NCI-H526 treated with DMSO at 0.1 percent for 48 hours (cell line): ENCODE results near the gene TROAP.

Source experiments
- DNase-seq: peaks from one replicate; lab custom pipeline; 2025; lab: John Stamatoyannopoulos, UW

Gene TROAP

DNA sequence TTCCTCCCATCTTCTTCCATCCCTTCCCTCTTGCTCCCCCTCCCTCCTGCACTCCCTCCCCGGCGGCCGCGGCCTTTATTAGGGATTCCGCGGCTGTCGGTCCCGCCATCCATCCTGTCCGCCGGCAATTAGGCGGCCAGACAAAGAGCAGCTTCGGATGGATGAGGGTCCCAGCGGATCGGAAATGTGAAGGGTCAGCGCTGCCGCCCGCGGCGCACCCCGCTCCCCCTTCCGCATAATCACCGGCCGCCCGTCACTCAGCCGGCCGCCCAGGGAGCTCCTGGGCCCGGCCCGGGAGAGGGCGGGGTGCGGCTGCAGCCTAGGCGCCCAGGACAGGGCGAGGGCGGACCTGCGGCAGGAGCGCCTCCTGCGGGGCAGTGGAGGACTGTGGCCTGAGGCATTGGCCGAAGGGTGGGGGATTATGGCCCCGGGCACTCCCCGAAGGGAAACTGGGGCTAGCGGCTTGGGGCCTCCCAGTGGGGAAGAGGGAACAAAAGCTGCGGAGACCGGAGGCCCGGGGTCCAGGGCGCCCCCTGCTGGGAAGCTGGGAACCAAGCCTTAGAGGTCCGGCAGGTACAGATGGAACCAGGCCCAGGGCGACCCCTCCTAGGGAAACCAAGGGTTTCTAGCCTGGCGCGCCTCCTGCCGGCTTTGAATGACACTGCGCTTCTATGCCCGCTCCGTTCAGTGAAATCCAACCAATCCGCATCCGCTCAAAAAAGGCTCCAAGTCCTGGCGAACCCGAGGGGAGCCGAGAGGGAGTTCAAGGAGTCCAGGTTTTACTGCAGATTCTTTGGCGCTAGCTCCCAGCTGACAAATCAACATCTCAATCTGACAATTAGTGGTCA is 19.2 kb downstream of the TROAP start:
- DNase-seq: peak; percentile 87

DNA sequence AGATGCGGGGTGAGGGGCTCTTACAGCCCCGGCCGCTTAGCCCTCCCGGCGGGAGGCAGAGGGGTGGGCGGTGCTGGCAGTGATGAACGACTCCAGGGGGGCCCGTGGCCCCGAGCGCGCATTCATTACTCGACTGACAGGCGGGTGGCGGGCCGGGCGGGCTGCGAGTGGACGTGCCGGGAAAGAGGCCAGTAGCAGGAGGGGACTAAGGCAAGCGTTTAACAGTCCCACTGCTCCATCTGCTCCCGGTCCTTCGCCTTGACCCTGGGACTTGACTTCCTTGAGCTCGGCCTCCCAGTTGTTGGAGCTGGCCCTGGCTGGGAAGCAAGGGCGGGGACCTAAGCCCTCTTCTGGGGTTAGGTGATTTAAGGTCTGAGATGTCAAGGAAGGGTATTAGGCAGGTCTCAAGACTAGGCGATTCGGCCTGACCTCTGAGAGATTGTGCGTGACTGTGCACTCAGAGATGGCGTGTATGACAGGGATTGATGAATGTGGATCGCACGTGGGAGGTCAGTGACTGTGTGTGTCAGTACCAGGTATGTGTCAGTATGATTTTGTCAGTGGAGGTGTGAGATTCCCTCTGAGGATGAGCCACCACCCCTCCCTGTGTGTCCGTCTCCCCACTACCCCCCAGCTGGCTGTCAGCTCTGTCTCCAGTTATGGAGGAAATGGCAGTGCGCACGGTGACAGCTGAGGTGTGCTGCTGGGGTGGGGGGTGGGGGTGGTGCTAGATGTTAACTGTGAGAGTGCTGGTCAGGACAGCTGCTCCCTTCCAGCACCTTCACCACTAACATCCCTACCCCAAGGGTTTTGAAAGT is 20.1 kb downstream of the TROAP start:
- no peak for DNase-seq

DNA sequence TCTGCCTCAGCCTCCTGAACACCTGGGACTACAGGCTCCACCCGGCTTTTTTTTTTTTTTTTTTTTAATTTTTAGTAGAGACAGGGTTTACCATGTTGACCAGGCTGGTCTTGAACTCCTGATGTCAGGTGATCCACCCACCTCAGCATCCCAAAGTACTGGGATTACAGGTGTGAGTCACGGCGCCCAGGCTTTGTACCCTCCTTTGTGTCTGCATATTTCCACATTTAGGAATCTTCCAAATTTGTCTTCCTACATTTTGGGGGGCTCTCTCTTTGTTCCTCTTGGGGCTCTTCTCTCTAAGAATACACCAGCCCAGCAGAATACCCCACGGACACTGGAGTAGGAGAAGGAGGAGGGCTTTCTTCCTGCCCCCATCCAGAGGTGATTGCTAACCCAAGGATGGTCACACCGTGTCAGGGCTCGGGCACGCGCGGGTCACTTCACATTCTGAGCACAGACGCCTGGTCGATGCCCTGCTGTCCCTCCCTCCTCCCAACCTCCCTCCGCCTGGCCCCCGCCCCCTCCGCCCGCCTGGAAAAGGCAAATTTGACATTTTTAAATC is 21.5 kb downstream of the TROAP start:
- DNase-seq: no peak

DNA sequence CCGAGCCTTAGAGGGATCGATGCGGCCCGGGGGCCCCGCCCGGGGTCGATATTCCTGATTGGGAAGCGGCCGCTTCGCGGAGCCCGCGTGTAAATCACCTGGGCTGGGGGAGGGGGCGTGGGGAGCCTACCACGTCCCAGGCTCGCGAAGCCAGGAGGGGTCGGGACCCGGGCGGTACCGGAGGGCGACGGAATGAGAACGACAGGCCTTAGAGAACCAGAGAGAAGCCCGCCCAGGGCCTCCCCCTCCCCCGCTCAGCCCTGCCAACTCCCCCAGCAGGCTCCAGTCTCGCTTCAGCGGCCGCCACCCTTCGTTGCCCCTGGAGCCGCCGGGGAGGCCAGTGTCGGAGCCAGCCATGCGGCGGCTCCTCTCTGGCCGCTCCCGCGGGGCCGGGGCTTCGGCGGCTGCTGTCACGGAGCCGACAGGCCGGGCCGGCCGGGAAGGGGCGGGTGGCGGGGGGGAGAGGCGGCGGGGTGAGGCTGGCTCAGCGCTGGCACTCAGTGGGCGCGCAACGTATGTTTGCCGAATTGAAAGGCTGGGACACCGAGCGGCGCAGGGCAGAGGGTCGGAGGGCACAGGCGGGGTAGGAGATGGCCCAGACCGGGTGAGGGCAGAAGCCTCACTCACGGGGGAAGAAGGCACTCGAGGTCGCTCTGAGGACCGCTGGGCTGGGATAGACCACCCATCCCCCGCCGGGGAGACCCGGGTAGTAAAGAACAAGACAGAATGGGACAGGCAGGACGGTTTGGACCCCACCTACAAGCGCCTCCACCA is 22.2 kb downstream of the TROAP start:
- peak; percentile 68 for DNase-seq

DNA sequence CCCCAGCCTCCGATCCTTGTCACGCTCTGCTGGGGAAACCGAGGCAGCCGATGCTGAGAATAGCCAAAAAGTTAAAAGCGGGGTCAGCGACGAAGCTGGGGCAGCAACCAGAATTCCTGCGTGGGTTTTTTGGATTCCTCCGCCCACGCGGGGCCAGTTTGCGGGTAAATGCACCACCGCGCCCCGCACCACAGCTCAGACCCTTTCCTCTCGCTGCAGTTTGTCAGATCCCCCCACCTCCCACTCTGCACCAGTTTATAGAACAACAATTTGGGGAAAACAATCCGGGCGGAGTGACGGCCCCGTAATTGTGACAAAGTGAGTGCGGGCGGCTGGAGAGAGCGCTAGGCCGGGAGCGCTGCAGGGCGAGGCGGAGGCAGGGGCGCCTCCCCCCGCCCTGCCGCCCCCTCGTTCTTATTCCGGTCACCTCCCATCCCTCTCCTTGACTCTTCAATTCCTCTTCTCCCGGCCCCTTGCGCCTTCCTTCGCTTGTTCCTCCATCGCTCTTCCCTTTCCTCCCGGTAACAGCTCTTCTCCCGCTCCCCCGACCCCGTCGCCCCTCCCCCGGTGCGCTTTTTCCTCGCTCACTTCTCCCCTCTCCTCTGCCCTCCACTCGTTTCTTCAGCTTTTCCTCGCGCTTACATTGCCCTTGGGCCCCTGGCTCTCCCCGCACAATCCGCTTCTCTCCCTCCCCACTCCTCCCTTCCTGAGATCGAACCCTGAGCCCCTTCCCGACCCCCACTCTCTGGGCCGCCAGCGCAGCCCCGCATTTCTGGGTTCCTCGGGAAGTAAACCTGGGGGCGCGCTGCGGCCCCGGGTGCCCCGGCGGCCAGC is 23.0 kb downstream of the TROAP start:
- DNase-seq: no peak

DNA sequence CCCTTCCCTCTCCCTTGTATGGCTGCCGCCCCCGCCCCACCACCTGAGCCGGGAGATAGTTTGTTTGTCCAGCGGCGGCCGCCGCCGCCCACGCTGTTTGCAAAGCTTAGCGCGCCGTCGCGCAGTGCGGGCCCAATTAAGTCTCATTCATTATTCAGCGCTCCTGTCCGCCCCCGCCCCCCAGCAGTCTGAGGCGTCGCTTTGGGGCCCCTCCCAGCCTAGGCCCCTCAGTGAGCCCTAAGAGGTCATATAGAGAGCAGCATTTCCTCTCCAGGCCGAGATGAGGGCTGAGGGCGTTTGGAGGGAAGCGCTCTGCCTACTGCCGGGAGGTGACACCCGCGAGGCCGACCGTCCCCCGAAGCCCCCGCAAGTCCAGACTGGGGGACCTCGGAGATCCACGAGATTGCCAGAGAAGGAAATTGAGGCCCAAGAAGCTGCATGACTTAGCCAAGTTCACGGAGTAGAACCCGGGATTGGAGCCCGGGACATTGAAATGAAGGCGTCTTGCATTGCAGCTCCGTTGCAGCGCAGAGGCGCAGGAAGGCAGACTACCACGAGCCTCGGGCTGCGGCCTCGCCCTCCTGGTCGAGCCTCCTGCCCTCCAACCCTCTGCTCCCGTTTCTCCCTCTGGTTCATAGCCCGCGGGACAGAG is 23.7 kb downstream of the TROAP start, which contains the start of gene DNAJC22:
Gene DNAJC22 (plus strand): TSS at position 230 of the 652 bp plus-strand sequence. CDS start 1,985 bp downstream, outside the sequence.
- DNase-seq: peak; percentile 44

DNA sequence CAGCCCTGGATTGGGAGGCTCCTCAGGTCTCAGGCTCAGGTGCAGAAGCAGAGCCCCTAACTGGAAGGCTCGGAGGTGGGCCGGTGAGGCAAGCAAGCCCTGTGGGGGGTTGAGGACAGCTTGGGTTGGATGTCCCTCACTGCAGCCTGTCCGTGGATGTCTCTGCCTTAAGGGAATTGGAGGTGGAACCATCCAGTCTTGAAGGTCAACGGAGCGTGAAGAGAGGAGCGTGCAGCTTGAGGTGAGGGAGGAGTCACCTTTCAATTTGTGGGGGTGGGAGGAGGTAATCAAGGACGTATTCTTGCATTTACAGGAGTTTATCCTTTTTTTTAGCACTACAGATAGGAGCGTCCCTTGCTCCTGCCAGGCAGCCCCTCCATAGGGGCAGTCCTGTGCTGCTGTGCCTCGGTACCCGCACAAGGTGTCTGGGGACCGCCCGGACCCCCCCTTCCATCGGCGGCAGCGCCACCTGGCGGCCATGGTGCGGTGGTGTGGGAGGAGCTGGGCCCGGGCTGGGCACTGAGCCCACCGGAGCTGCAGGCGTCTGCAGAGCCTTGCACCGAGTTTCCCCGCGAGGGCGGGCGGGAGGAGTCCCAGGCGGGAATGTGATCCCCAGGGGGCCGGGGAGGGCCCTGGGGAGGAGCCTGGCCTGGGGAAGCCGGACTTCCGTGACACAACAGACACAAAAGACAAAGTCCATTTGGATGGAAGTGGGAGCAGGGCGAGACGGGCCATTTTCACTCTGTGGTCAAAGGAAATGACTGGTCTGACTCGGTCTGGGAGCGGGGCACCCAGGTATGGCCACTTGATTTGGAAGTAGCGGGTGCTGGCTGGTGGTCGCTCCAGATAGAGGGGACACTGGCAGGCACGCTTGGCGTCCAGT is 24.5 kb downstream of the TROAP start:
- DNase-seq: peak; percentile 80

DNA sequence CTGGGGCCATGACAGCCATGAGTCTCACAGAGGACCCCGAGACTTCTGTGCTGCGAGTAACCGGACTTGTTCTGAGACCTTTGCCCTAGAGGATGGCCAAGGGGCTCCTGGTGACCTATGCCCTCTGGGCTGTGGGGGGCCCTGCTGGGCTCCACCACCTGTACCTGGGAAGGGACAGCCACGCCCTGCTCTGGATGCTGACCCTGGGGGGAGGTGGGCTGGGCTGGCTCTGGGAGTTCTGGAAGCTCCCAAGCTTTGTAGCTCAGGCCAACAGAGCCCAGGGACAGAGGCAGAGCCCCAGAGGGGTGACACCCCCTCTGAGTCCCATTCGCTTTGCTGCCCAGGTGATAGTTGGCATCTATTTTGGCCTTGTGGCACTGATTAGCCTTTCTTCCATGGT is 25.7 kb downstream of the TROAP start:
- no peak for DNase-seq

DNA sequence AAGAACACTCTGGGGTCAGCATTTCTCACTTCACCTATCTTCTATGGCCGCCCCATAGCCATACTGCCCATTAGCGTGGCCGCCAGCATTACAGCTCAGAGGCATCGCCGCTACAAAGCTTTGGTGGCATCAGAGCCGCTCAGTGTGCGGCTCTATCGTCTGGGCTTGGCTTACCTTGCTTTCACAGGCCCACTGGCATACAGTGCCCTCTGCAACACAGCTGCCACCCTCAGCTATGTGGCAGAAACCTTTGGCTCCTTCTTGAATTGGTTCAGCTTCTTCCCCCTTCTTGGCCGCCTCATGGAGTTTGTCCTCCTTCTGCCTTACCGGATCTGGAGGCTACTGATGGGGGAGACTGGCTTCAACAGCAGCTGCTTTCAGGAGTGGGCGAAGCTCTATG is 26.2 kb downstream of the TROAP start:
- no peak for DNase-seq

DNA sequence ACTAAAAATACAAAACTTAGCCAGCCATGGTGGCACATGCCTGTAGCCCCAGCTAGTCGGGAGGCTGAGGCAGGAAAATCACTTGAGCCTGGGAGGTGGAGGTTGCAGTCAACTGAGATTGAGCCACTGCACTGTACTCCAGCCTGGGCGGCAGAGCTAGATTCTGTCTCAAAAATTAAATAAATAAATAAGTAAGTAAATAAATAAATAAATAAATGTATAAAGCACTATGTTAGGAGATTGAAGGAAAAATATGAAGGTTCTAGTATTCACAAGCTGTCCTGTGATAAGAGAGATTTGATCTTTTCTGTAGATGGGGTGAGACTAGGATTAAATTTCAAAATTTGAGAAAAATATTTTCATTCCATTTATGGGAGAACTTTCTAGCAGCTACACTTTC is 29.3 kb downstream of the TROAP start:
- DNase-seq: no peak

DNA sequence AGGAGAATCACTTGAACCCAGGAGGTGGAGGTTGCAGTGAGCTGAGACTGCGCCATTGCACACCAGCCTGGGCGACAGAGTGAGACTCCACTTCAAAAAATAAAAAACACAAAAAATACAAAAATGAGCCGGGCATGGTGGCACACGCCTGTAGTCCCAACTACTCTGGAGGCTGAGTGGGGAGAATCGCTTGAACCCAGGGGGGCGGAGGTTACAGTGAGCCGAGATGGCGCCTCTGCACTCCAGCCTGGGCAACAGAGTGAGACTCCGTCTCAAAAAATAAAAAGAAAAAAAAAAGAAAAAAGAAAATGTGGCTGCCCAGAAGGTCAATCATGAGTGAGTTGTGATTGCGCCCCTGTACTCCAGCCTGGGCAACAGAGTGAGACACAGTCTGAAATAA is 32.9 kb downstream of the TROAP start:
- no peak for DNase-seq

DNA sequence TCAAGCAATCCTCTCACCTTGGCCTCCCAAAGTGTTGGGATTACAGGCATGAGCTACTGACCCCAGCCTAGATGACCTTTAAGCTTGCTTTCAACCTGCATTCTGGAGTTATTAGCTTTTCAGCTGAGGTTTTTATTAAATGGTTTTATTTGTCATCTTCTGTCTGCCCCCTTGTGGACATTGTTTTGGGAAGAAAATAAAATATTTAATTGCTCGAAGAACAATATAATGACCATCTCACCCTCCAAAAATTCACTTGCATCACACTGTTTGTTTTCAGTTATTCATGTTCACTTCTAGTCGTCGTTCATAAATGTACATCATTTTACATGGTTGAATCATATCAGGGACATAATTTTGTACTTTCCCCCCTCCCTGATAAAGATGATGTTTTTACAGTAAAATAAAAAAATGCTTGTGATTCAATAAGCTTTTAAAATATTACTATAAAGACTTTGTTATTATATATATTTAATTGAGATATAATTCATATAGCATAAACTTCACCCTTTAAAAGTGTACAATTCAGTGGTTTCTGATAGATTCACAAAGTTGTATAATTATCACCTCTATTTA is 34.1 kb downstream of the TROAP start:
- DNase-seq: no peak

DNA sequence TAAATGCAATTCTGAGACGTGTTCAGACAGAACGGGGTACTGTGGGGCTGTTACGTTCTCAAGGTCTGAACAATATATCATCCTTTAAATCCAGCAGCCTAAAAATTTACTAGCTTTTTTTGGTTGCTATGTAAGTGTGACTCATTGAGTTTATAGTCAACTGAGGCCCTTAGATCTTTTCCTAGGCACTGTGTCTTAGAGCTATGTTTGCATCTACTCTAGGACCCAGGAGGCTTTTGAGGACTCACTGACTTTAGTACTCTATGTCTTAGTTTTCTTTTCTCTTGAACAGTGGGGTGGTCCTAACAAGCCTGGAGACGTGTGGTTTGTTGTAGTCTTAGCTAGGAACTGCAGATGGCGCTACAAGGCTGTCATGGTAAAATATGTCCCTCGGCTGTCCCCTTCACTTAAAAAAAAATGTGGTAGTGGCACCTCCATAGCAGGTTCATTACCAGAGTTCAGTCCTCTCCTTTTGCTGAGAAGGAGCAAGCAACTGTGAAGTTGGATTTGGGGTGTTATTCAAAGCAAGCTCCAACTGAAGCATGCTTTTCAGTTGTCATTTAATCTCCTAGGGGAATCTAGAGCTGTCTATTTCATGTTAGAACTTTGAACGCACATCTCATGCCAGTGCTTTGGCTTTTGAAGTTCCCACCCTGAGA is 35.6 kb downstream of the TROAP start:
- peak; percentile 64 for DNase-seq

DNA sequence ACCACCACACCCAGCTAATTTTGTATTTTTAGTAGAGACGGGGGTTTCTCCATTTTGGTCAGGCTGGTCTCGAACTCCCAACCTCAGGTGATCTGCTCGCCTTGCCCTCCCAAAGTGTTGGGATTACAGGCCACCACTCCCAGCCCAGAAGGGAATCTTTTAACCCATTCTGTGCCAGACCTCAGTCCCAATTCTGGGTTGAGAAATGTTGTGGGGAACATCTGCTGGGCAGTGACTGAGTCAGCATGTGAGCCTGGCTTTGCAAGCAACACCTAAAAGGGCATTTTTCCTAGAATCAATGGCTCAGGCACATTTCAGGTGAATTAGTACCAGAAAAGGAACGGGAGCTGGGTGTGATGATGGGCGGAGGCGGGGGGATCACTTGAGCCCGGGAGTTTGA is 36.6 kb downstream of the TROAP start:
- DNase-seq: no peak

DNA sequence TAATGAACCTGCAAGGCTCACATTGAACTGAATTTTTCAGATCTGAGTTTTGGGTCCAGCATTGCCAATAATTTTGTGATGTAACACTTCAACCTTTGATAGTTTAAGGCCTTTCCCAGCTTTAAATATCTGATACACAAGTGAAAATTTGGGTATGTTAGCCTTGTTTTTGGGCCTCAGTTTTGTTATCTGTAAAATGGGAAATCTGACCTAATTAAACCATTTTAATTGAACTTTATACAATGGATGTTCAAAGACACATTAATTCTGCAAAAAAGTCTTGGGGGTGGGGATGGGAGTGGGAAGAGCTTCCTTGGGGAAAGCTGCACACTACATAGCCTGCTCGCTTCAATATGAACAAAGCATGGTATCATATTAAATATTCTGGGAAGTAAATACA is 39.0 kb downstream of the TROAP start:
- no peak for DNase-seq

DNA sequence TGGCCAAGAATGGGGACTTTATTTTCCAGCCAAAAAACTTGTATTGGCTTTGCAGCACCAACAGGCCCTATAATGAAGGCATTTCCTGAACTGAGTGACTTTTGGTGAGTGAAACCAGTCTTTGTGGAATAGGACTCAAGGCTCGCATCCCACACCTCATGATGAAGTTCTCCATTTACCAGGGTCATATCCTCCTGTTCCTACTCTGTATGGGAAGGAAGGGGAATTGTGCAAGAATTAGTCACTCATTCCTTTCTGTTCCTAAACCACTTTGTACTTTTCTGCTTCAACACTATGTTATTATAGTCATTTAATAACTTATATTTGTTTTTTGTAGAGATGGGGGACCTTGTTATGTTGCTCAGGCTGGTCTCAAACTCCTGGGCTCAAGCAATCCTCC is 41.9 kb downstream of the TROAP start:
- no peak for DNase-seq

DNA sequence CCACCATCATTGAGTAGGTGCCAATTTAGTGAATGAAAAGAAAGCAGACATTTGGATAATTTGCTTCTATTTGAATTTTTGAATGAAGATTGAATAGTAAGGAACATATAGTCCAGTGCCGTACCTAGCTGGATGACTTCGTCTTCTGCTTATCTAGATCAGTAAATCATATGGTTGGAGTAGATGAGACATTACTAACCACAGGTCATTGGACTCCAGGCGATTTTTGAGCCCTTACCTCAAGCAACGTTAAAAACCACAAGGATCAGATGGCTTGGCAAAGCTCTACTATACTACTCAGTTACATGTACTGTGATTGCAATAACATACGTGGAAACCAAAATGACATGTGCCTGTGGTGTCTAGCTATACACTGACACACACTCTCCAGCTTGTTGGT is 42.5 kb downstream of the TROAP start:
- no peak for DNase-seq

DNA sequence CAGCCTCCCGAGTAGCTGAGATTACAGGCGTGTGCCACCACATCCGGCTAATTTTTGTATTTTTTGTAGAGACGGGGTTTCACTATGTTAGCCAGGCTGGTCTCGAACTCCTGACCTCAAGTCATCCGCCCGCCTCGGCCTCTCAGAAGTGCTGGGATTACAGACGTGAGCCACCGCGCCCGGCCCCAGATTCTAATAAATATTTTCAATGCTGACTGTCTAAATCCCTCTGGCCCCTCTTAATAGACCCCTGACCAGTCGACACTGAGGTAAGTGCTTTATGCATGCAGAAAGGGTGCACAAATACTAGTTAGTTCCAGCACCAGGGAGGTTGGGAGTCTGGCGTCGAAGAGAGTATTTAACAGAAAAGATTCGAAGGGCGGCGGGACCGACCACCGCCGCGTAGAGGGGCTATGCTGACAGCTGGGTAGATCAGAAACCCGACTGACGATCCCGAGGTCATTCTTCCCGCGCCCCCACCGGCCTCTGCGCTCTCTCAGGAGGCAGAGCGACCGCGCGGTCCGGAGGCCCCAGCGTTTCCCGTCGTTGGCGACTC is 43.1 kb downstream of the TROAP start:
- no peak for DNase-seq
